LNCaP clone FGC (cell line): ENCODE data around the gene SSTR3.

Experiments used
- DNase-seq: peaks from one replicate; pipeline ENCODE4 v3.0.0-alpha.2; 2011; ENCODE audit warnings: low read depth
- H3K4me3 ChIP-seq: 2 replicates; pipeline ENCODE4 v1.5.1; 2011; ENCODE audit warnings: mild to moderate bottlenecking, low read depth, low read length, control low read depth
- TF ChIP-seq, protein P1 (sequence below): IDR thresholded peaks from 2 replicates; pipeline ENCODE4 v1.5.1; 2012; ENCODE audit warnings: mild to moderate bottlenecking; ENCODE audit not compliant: control insufficient read depth, insufficient read depth; ENCODE audit errors: extremely low read depth

Gene SSTR3

GRCh38 chr22:37161443-37161842 is 50.8 kb downstream of the SSTR3 start:
- DNase-seq = no peak
- no peak overlapping the region for H3K4me3 ChIP-seq
- TF ChIP-seq, protein P1, sequence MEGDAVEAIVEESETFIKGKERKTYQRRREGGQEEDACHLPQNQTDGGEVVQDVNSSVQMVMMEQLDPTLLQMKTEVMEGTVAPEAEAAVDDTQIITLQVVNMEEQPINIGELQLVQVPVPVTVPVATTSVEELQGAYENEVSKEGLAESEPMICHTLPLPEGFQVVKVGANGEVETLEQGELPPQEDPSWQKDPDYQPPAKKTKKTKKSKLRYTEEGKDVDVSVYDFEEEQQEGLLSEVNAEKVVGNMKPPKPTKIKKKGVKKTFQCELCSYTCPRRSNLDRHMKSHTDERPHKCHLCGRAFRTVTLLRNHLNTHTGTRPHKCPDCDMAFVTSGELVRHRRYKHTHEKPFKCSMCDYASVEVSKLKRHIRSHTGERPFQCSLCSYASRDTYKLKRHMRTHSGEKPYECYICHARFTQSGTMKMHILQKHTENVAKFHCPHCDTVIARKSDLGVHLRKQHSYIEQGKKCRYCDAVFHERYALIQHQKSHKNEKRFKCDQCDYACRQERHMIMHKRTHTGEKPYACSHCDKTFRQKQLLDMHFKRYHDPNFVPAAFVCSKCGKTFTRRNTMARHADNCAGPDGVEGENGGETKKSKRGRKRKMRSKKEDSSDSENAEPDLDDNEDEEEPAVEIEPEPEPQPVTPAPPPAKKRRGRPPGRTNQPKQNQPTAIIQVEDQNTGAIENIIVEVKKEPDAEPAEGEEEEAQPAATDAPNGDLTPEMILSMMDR = no peak

DNA sequence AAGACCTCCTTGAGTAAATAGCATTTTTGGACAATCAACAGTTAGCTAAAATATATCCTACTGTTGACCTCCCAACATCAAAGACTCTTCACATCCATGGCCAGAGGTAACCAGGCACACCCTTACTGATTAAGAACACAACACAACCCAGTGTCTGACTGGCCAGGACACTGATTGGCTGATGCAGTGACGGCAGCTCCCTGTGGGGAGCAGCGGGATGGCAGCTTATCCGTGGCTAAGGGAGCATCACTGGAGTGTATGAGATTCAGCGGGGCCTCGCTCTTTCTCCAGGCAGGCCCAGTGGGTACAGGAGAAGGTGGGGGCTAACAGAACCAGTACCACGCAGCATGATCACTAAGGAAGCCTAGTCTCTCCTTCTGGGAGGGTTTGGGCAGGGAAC is 52.2 kb downstream of the SSTR3 start:
- no peak for DNase-seq
- no peak overlapping the region for H3K4me3 ChIP-seq
- TF ChIP-seq, protein P1 = no peak

DNA sequence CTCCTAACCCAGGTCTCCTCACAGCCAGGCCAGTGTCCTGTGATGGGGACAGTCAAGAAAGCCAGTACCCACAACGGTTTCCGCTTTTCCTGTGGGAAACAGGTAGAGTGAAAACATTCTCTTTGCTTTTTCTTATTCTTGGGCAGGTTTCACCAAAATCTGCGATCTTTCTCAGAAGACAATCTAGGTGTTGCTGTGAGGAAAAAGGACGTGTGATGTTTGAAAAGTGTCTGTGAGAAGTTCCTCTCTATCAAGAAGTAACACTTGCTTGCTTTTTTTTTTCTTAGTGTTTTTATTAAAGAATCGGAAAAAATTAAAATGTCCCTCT is 53.4 kb downstream of the SSTR3 start:
- TF ChIP-seq, protein P1 = no peak
- DNase-seq = no peak
- no peak overlapping the region for H3K4me3 ChIP-seq

DNA sequence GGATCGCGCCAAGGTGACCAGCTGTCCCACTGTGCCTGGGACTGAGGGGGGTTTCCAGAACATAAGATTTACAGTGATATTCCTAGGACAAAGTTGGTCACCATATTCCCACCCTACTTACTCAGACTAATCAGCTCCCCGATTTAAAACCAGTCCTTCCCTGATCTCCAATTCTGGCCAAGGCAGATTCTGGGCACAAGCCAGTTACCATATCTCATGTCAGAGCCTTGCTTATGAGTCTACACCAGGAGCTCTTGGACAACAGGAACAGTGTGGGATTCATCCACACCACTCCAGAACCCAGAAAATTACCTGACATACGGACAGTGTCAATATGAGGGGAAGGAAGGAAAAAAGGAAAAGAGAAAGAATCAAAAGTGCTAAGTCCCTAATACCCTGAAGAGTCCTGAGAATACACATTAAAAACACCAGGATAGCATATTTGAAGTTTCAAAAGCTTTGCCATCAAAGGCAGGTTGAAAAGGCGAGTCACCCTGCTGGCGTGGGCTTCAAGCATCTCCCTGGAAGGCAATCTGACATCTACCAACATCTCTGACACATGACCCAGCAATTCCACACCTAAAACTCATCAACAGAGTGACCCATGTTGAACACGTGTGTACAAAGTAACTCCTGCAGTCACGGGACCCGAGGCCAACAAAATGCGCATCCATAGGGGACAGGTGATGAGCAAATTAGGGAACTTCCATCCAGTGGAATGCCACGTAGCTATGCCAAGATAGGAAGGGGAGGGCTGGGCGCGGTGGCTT is 54.6 kb downstream of the SSTR3 start:
- no peak overlapping the region for H3K4me3 ChIP-seq
- DNase-seq = no peak
- TF ChIP-seq, protein P1 = no peak

DNA sequence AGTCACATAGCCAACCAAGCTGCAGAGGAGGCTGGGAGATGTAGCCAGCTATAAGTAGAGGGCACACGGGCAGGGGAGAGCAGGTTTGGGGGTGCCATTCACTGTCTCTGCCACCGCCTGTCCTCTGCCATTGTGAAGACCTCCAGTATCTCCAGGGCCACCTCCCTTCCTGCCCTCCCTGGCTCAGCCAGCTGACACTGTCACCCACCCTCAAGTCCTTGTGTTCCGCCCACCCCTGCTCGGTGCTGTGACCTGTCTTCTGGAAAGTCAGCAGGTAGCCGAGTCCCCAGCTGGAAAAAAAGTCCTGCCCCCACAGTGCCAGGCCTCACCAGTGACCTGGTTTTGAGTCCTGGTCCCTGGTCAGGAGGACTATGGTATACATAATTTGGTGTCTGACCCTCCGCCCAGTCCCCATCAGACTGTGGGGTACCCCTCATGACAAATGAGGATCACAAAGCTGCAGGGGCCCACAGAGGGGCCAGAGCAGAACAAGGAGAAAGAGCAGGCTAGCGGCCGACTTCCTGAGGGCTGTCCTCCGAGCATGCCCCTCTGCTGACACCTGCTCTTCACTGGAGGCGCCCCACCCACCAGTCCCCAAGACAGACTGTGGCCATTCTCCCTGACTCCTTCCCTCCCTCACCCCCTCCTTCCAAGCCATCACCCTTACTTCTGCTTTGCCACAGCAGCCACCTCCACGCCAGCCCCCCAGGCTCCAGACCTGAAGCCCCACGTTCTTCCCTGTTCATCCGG is 55.4 kb downstream of the SSTR3 start:
- TF ChIP-seq, protein P1 = no peak
- no peak for DNase-seq
- H3K4me3 ChIP-seq = no peak overlapping the region

GRCh38 chr22:37155971-37156370 is 56.3 kb downstream of the SSTR3 start:
- TF ChIP-seq, protein P1 = no peak
- no peak for DNase-seq
- H3K4me3 ChIP-seq = no peak overlapping the region
